Ovary (tissue), 3 donors: ENCODE data around the gene MAST4.

Experiments
- EP300 ChIP-seq: sonication (generic); formaldehyde crosslinking; IDR thresholded peaks from one replicate; pipeline ENCODE4 v1.6.1; 2017; ENCODE audit warnings: antibody characterized with exemption
- POLR2A ChIP-seq: fragments of 450-650 bp; IDR thresholded peaks from one replicate; pipeline ENCODE4 v1.6.1; 2017; ENCODE audit warnings: antibody characterized with exemption, mild to moderate bottlenecking, moderate library complexity
- TF ChIP-seq, protein P1 (sequence below), 3 donors: fragments of 450-650 bp in 2 of 3; fragments of 200-600 bp in 1 of 3; IDR thresholded peaks; one replicate each; pipeline versions ENCODE4 v1.5.1 to v1.8.0; 2016 to 2022; ENCODE audit warnings: antibody characterized with exemption in 3 of 3, mild to moderate bottlenecking in 1 of 3
- donor health status: DM: no; HTN: no; CAD: no.

DNA sequence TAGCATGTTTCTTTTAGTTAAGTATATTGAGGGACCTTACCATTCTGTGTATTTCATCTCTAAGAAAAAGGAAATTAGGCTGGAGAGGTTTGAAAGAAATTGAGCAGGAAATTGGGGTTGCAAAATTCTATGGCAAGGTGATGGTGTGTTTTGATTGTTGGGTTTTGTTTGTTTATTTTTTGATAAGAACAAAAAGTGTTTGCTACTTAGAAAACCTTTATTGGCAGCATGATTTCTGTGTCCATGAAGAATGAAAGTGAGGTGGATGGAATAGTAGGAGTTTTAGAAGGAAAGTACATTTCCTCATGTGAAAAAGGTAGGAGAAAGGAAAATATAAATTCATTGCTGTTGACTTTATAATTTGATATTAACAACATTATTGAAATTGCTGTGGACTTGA, 433.3 kb downstream of the MAST4 start:
- TF ChIP-seq, protein P1, sequence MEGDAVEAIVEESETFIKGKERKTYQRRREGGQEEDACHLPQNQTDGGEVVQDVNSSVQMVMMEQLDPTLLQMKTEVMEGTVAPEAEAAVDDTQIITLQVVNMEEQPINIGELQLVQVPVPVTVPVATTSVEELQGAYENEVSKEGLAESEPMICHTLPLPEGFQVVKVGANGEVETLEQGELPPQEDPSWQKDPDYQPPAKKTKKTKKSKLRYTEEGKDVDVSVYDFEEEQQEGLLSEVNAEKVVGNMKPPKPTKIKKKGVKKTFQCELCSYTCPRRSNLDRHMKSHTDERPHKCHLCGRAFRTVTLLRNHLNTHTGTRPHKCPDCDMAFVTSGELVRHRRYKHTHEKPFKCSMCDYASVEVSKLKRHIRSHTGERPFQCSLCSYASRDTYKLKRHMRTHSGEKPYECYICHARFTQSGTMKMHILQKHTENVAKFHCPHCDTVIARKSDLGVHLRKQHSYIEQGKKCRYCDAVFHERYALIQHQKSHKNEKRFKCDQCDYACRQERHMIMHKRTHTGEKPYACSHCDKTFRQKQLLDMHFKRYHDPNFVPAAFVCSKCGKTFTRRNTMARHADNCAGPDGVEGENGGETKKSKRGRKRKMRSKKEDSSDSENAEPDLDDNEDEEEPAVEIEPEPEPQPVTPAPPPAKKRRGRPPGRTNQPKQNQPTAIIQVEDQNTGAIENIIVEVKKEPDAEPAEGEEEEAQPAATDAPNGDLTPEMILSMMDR (IDR thresholded peaks at IDR 0.05) = no peak
- no peak for TF ChIP-seq POLR2A
- no peak for TF ChIP-seq EP300
